ENCODE data around the gene EIF3I. TPM values are rescaled to one million over a fixed set of nuclear protein-coding genes. Genes with fewer than 3 reads are reported as not detected.
"Not testable (repeated sequence)": the region's sequence is repeated elsewhere in the genome, so short reads cannot be mapped to it uniquely, and the experiment has no call there.

EIF3I gene
- total RNA-seq, 1 experiment from 2014 or later, result 423 TPM

DNA sequence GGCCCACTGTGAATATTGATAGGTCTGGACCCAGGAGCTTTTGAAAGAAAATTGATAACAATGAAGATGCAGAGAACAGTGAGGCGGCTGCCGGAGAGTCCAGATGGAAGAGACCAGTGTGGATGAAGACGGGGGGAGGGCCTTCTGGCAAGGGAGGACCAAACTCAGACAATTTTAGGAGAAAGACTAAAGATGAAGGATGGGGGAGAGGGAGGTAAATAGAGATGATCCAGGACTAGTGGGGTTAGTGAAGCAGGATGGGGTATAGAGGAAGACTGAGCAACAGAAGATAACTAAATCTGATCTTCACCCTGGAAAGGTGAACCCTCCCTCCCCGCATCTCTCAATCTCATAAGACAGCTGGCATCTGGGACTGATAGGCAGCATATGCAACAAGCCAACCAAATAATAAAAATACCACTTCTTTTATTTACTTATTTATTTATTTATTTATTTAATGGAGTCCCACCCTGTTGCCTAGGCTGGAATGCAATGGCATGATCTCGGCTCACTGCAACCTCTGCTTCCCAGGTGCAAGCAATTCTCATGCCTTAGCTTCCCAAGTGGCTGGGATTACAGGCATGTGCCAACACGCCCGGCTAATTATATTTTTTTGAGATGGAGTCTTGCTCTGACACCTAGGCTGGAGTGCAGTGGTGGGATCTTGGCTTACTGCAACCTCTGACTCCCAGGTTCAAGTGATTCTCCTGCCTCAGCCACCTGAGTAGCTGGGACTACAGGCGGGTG, 10.5 kb downstream of the EIF3I start:
- no peak for DNase-seq (ENCODE audit: low read depth)

DNA sequence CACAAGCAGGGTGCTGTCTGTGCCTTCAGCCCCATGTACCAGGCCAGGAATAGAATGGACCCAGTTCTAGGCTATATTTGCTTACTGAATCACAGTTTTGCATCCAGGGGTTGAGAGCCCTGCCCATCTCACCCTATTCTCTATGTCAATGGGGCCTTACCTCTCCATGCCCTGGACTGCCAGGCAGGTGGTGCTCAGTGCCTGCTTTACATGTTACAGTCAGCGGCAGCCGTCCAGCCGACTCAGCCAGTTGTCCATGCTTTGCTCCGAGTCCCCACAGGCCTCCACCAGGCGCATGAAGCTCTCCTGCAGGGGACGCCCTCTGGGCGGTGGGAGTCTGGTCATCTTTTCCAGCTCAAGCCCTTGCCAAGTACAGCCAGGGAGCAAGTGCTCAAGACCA, 12.6 kb downstream of the EIF3I start:
- DNase-seq (ENCODE audit: low read depth), result no peak

DNA sequence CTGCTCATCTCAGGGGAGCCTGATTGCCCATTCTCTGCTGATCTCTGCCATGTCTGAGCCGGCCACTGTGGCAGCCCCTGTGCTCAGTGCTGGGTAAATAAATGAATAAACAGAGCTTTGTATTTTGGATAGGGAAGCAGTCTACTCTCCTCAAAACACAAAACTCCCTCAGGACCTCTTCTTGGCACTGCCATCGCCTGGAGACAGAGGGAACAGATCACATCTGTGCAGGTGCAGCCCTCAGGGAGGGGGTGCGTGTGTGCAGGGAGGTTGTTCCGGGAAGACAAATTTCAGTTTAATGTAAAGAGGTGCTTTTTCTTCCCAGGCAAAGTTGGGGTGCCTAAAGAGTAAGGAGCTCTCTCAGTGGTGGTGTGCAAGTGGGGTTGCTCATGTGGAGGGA, 17.1 kb downstream of the EIF3I start:
- no peak for DNase-seq (ENCODE audit: low read depth)

GRCh38 chr1:32239790-32240139, 17.6 kb downstream of the EIF3I start:
- DNase-seq (ENCODE audit: low read depth), result no peak

- DNase-seq (ENCODE audit: low read depth), result peak; percentile 71
Observed at GRCh38 chr1:32240140-32240951, 18.1 kb downstream of the EIF3I start.

DNA sequence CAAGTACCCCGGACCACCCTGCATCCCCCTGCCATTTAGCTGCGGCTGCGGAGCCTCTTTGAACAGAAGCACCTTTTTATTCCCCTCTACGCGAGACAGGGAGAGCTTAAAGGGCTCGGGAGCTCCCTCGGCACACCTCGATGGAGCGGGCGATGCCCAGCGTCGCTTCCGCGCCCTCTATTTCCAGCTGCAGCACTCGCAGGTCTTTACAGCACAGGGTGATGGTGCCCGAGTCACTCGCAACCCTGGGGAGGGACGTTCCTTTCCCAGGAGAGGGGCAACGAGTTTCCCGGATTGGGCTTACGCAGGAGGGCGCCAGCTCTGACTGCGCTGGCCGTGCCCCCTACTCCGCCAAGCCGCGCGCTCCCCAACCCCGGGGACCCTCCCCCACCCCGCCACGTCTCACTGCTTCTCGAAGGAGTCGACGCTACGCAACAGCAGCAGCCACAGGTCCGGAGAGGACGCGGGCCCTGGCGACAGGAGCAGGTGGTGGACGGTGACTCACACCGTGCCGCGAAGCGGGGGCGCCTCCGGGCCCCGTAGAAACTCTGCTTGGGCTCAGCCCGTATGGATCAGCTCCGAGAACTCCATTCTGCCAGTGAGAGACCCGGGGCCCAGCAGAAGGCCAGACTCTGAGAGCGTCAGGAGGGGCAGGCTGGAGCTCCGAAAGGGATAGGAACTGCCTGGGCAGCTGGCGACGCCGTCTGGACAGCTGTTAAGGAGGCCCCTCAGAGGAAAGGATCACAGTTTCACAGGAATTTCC, 19.0 kb downstream of the EIF3I start:
- DNase-seq (ENCODE audit: low read depth), result peak; percentile 68

GRCh38 chr1:32242341-32242851, 20.2 kb downstream of the EIF3I start:
- DNase-seq (ENCODE audit: low read depth), result peak; percentile 69

DNA sequence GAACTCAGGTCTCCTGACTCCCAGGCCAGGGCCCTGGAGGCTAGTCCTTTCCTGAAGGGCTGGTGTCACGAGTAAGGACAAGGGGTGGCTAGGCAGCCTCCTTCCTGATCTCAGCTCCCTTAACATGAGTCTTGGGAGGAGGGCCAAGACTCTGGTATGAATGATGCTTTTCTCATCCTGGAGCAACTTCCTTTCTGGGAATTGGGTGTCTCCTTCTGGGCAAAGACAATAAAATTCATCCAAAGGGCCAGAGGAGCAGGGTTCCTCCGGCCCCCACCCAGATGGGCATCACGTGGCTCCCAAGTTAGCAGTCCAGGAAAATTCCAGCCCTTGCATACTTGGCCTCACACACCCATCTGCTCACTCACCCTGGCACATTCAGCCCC, 24.7 kb downstream of the EIF3I start, which contains the start of gene FAM167B:
FAM167B (plus strand) TSS at position 335 of the 386 bp plus-strand sequence. CDS start 200 bp downstream, outside the sequence.
- DNase-seq (ENCODE audit: low read depth), result peak; percentile 61

DNA sequence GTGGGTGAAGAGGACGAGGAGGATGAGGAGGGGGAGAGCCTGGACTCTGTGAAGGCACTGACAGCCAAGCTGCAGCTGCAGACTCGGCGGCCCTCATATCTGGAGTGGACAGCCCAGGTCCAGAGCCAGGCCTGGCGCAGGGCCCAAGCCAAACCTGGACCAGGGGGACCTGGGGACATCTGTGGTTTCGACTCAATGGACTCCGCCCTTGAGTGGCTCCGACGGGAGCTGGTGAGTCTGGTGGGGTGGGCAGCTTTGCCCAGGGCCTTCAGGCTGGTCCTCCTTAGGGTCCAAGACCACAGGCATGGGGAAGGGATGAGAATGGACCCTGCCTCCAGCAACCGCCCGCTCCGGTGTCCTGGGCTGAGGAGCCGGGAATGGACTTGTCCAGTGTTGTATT, 25.2 kb downstream of the EIF3I start:
- no peak for DNase-seq (ENCODE audit: low read depth)

- DNase-seq (ENCODE audit: low read depth), result peak; percentile 63
Observed at GRCh38 chr1:32247983-32248889, 26.0 kb downstream of the EIF3I start.

DNA sequence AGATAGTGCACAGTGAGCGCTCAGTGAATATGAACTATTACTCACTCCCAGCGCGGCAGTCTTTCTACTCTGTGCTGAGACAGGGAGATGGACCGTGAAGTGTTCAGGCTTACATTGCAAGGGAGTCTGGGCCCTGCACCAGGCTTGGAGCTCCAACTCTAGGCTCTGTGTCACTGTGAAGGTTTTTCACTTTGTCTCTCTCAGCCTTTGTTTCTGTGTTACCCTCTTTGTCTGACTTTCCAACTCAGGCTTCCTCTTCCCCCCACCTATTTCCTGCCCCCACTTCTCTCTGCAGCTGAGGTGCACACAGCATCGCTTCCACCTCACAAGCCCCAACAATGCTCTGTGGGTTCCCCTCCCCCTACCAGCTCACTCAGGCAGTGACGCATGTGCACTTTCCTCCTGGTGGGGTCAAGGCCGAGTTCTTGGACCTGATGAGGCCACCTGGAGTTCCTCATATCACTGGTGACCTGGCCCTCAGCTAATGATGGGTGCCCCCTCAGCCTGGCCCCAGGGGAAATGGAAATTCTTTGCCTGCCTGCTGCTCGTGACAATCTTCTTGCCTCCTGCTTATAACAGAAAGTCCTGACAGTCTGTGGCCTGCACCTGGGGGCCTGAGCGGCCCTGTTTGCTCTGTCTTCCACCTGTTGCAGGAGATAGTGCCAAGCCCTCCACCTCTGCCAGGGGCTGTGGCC, 27.8 kb downstream of the EIF3I start:
- DNase-seq (ENCODE audit: low read depth), result no peak

GRCh38 chr1:32250893-32251716, 28.9 kb downstream of the EIF3I start, which contains the start of gene LCK:
LCK (plus strand) TSS chr1:32251265; CDS start chr1:32274330, 23,065 bp downstream.
- no peak for DNase-seq (ENCODE audit: low read depth)

DNA sequence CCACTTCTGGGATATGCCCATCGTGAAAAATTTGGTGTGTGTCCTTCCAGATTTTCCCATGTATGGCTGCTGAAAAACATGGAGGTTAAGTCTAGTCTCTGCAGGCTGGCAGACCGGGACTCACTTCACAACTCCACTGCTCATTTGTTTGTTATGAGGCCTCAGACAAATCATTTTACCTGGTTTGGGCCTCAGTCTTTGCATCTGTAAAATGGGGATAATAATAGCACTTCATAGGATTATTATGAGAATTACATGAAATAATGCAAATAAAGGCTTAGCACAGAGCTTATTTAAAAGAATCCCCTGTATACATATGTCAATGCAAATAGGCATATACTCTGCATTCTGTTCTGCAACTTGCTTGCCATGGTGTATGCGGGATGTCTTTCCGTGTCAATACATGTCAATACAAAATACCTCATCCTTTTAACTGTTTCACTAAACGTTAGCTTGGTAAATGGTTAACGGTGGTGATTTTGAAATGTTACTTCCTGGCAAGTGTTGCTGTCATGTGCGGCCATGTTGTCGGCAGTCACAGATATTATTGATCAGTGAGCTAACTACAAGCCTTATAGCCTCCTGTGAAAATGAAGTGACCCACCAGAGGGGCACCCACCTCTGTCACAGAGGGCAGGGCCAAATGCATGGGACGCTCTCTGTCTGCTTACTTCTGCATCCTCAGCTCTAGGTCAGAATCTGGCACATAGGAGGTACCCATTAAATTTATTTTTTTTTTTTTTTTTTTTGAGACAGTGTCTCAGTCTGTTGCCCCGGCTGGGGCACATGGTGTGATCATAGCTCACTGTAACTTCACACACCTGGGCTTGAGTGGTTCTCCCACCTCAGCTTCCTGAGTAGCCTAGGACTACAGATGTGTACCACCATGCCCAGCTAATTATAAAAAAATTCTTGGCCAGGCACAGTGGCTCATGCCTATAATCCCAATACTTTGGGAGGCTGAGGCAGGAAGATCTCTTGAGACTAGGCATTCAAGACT, 33.2 kb downstream of the EIF3I start:
- DNase-seq (ENCODE audit: low read depth), result no peak

DNA sequence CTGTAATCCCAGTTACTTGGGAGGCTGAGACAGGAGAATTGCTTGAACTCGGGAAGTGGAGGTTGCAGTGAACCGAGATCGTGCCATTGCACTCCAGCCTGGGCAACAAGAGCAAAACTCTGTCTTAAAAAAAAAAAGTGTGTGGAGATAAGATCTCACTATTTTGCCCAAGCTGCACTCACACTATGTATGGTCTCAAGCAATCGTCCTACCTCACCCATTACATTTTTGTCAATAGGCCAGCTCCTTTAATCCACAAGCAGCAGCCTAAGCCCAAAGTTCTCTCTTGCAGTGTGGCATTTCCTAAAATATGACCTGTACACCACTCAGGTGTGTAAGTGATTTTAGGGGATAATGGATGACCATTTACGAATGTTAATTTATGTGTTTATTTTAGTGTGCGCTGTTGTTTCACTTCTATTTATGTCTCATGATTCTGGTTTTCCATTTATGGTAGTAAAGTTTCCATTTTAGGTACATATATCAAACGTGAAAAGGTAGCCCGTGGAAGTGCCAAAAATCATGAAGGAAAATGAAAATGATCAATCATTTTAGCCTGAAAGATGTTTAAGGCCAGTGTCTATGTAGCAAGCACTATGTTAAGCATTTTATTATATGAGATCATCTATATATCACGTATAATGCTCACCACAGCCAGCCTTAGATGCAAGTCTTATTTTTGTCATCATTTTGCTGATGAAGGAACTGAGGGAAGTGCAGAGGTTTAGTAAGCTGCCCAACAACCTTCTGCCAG, 34.4 kb downstream of the EIF3I start:
- DNase-seq (ENCODE audit: low read depth), result no peak

DNA sequence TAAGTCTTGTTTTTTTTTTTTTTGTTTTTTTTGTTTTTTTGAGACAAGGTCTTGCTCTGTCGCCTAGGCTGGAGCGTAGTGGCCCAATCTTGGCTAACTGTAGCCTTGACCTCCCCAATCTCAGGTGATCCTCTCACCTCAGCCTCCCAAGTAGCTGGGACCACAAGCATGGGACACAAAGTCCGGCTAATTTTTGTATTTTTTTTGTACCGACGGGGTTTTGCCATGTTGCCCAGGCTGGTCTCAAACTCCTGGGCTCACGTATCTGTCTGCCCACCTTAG, 35.0 kb downstream of the EIF3I start:
- DNase-seq (ENCODE audit: low read depth), result no peak

- DNase-seq (ENCODE audit: low read depth), result not testable (repeated sequence)
Observed at GRCh38 chr1:32263236-32263593, 41.0 kb downstream of the EIF3I start.

- no peak for DNase-seq (ENCODE audit: low read depth)
Observed at GRCh38 chr1:32263744-32264143, 41.5 kb downstream of the EIF3I start.

- DNase-seq (ENCODE audit: low read depth), result no peak
Observed at GRCh38 chr1:32265846-32266245, 43.6 kb downstream of the EIF3I start.

Measured in RPMI7951 (cell line).